HG03135 (cell line): ENCODE results near the gene PRR19.
A peak's percentile ranks its signal among the peaks of the same experiment; 100 is the strongest.
"Not testable (repeated sequence)": the region's sequence is repeated elsewhere in the genome, so short reads cannot be mapped to it uniquely, and the experiment has no call there.

ENCODE experiments used
- ATAC-seq: cut with Tn5 transposase; IDR thresholded peaks from one replicate; pipeline ENCODE4 v1.9.1; 2021; ENCODE audit warnings: mild to moderate bottlenecking, moderate library complexity; ENCODE audit not compliant: unreplicated experiment

The PRR19 gene

GRCh38 chr19:42301646-42302203 lies at the start of gene PRR19:
Gene PRR19, plus strand, starts transcription at chr19:42302132. Its CDS starts 7,453 bp downstream, at chr19:42309585.
- no peak for ATAC-seq

- ATAC-seq = no peak
Measured at GRCh38 chr19:42252365-42253244, 49.3 kb upstream of the PRR19 start.

DNA sequence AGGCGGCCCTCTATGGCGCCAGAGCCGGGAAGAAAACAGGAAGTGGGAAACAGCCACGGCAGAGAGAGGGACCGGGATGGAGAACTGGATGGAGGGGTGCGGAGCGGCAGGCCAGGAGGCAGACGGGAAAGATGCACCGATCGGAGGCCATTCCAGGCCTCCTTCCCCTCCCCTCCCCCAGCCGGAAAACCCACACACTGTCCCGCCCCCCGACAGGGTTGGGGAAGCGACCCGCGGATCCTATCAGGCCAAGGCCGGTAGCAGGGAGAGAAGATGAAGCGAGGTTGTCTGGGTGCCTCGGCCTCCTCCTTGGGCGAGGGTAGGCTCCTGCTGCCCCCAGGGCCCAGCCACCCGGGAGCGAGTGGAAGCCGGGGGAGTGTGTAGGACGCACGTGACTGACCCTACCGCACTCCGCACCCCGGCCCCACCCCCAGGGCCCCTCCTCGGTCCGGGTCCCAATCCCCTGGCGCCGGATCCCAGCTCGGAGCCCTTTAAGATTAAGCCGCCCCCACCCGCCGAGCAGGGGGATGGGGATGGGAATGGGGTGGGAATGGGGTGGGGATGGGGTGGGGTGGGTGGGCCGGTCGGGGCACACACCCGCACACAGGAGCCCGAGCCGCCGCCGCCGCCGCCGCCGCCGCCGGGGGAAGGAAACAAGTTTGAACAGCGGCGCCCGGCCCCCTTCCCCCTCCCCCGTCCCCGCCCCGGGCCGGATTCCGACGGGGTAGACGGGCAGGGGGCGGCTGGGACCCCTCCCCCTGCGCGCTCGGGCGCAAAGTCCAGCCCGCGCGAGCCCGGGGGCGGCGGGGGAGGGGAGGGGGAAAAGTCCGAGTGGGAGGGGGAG lies 48.5 kb upstream of the PRR19 start:
- ATAC-seq = peak; percentile 21

DNA sequence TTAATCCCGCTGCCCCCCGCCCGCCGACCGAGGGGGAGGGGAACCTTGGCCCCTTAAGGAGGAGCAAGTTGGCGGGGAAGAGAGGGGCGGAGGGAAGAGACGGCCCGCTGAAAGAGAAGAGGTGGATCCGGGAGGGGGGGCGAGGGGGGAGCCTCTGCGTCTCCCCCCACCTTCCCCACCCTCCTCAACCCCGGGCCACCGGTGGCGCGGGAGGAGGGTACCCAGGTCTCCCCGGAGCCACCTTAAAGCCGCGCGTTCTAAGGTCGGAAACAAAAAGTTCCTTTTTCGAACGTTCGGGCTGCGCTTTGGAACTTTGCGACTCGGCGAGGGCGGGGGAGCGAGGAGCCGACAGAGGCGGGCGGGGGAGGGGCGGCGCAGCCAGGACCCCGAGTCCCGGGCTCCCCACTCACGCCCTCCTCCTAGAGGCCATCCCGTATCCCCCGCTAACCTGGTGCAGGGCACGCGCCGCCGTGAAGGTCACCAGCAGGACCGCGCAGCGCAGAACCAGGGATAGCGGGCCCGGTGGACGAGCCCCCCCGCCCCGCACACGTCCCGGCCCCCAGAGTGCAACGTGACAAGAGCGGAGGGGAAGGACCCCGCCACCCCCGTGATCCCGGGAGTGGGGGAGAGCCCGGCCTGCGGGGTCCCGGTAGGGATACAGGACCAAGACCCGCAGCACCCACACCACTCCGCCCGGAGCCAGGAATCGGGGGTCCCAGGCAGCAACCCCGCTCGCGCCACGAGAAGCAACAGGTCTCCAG lies 47.7 kb upstream of the PRR19 start:
- peak; percentile 31 for ATAC-seq

- ATAC-seq = peak; percentile 49
Measured at GRCh38 chr19:42254850-42255765, 46.8 kb upstream of the PRR19 start, which contains the start of gene ERF. Gene ERF, minus strand, starts transcription at chr19:42255128. Its CDS starts 129 bp downstream, at chr19:42254999.

DNA sequence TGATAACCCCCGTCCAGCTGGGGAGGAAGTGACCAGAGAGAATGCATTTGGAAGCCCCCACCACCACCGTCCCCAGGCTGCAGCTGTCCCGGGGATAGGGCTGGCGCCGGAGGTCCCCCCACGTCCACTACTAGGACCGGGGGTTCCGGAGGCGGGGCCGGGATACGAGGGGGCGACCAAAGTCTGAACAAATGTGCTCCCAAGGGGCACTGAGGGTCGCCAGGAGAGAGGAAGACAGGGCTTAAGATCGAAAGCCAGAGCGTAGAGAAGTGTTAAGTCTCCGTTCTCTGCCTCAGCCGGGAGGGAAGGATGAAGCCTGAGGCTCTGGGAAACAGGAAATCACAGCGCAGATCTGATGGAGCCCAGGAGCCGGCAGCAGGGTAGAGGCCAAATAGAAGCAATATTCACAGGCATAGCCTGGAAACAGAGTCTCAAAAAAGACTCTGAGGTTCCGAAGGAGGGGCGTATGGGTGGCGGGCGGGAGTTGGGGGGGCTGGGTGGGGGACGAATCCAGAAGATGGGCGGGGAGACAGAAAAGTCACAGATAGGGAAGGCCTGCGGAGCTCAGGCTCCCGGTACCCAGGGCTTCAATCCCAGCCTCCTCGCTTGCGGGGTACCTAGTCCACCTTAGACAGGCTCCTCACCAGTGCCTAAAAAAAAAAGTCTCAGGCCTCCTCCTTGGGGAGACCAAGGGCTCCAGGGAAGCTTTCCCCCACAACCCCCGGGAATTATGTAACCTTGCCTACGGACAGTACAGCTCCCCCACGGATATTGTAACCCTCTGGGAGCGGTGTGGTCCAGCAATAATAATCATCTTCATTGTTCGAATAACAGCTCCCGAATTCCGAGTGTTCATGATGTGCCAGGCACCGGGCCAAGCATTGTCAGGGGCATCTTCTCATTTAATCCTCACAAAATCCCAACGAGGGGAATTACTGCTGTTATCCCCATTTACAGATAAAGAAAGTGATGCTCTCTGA lies 45.9 kb upstream of the PRR19 start:
- ATAC-seq = no peak

DNA sequence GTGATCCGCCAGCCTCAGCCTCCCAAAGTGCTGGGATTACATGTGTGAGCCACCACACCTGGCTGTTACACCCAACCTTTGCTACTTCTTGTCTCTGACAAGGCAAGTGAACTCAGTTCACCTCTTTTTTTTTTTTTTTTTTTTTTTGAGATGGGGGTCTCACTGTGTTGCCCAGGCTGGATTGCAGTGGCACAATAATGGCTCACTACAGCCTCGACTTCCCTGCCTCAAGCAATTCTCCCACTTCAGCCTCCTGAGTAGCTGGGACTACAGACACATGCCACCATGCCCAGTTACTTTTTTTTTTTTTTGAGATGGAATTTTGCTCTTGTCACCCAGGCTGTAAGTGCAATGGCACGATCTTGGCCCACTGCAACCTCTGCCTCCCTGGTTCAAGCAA lies 44.1 kb upstream of the PRR19 start:
- ATAC-seq = not testable (repeated sequence)

GRCh38 chr19:42261763-42262162 lies 40.2 kb upstream of the PRR19 start:
- ATAC-seq = no peak

DNA sequence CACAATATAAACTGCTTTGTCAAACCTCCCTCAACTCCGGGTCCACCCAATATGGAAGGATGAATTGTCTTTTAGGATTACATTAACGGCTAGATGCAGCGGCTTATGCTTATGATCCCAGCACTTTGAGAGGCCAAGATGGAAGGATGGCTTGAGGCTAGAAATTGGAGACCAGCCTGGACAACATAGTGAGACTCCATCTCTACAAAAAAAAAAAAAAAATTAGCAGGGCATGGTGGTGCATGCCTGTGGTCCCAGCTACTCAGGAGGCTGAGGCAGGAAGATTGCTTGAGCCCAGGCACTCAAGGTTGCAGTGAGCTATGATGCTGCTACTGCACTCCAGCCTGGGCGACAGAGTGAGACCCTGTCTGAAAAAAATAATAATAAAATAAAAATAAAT lies 35.8 kb upstream of the PRR19 start:
- ATAC-seq = not testable (repeated sequence)

DNA sequence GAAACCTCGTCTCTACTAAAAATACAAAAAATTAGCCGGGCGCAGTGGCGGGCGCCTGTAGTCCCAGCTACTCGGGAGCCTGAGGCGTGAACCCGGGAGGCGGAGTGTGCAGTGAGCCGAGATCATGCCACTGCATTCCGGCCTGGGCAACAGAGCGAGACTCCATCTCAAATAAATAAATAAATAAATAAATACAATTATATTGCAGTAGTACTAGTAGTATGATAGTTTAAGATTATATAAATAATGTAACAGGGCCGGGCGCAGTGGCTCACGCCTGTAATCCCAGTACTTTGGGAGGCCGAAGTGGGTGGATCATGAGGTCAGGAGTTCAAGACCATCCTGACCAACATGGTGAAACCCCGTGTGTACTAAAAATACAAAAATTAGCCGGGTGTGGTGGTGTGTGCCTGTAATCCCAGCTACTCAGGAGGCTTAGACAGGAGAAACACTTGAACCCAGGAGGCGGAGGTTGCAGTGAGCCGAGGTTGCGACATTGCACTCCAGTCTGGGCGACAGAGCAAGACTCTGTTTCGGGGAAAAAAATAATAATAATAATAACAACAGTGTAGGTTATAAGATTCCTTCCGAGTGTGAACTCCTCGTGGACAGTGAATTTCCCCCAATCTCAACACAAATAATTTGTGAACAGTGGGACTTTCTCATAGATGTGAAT lies 34.9 kb upstream of the PRR19 start:
- ATAC-seq = not testable (repeated sequence)

GRCh38 chr19:42267644-42268141 lies 34.2 kb upstream of the PRR19 start:
- no peak for ATAC-seq

DNA sequence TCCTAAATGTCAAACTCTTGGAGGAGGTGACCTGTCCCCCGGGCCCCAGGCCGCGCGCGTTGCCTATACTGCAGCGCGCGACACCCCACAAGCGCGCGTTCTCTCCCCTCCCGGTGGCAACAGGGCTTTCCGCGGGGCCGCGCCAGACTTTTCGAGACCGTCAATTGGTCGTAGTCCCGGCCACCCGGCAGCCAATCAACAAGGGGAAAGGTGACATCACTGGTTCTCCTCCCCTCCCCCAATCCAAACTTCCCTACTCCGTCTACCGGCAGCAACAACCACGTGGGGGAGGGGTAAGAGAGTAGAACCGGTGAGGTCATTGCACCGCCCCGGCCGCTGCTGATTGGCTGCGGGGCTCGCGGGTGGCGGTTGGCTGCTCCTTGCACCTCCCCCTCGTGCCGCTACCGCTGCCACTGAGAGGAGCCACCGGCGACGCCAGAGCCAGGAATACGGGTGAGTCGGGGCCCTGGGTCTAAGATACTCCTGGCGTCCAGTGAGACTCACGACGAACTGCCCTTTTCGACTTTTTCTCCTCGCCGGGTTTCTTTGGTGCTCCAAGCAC lies 33.7 kb upstream of the PRR19 start:
- ATAC-seq = peak; percentile 57

DNA sequence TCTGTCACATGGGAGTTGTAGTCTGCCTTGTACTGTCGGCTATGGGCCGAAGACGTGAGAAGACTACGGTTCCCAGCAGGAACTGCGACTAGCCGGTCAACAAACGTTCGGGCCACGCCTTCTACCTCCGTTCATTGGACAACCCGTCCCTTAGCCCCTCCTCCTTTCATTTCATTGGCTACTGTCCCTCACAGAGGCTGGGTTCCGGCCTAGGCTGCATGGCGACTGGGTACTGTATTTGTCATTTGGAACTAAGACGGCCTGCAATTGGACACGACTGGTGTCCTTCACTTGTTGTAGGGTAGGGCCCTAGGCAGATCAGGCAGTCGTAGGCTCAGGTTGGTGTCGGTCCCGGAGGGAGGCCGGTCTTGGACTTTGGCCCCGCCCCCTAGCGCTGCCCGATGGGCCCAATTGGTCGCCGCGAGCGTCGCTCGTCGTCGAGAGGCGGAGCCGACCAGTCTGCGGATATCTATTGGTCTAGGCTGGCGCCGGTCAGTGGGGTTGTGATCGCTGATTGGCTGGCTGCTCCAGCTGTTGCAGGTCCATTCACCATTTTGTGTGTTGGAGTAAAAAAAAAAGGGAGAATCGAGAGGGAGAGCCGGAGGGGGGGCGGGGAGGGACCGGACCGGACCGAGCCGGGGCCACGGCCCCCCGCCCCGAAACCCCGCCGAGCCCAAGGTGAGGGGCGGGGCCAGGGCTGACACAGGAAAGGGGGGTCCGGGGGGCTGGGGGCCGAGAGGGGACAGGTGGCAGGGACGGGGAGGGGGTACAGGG lies 33.0 kb upstream of the PRR19 start, which contains the start of gene CIC:
TSS of gene CIC (plus strand) at position 549 of the 774 bp plus-strand sequence. CDS start 2,532 bp downstream, outside the sequence.
- ATAC-seq = peak; percentile 75

- ATAC-seq = no peak
Measured at GRCh38 chr19:42269478-42270345, 32.2 kb upstream of the PRR19 start.

DNA sequence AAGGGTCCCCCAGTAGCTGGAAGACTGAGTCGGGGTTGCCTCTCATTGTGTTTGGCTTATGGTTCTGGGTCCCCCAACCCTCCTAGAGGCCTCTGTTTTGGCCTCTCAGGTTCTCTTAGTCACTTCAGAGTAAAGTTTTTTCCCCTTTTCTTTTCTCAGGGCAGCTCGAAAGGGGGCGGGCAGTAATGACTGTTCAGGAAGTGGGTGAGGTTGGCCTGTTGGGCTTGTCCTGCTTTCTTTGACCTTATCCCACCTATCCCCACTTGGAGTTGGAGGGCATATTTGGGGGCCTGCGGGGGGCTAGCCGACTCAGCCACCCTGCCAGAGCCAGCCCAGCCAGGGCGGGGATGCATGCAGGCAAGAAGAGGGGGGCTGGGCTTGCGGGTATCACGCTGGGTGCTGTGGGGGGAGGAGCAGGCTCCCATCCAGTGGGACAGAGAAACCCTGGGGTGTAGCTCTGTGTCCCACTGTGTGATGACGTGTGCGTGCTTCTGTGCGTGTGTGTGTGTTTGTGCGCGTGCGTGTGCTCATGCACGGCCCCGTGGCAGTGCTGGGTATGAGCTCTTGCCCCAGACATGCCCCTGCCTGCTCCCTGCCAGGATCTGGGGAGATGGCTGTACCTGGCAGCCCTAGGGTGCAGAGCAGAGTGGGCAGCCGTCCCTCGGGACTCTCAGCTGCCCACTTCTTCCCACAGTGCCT lies 31.4 kb upstream of the PRR19 start:
- no peak for ATAC-seq
